ENCODE results near the gene SDC1. TPM values are rescaled to one million over a fixed set of nuclear protein-coding genes. Genes with fewer than 3 reads are reported as not detected.

SDC1 gene
- polyA plus RNA-seq, 1 of the 3 experiments (the other 2 are of a cell fraction): 122 TPM

DNA sequence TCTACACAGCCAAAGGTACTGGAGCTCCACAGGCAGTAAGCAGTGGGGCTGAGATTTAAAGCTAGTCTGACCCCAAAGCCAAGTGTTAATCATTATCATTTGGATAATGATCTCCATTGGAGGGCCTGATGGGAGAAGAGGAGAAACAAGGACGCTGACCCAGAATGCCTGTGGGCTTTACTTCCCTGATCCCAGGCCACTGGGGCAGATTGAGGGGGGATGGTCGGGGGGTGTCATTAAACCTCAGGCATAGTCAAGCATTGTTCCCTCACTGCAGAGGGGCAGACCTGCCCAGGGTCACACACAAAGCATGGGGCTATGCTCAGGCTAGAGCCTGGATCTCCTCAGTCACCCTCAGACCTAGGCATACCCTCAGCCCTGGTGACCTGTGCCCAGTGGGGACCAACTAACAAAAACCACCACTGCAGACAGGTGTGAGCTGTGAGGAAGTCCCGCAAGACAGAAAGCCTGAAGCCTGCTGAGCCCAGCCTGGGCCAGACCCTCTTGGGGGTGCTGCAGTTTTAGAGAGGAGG lies 53.4 kb downstream of the SDC1 start:
- H3F3A ChIP-seq (replicated peaks; ENCODE audit: insufficient read depth): no peaks in the 10 kb centered on the region
- ChIA-PET CTCF (interaction anchor here (1.0 to 2.6 kb wide), 4 partner anchors 36 to 156 kb away, joined by 3 to 10 read pairs (median 3); partner anchors contain the start of gene SDC1), POLR2A (no interaction called here)
- no peaks in the 10 kb centered on the region for H3K79me2 ChIP-seq (ENCODE audit: insufficient read depth)
- H3K27me3 ChIP-seq (ENCODE audit: insufficient read depth): no peaks in the 10 kb centered on the region
- no peak for TF ChIP-seq GABPA (IDR thresholded peaks at IDR 0.05; ENCODE audit: low read depth)
- no peak for TF ChIP-seq SIN3A (IDR thresholded peaks at IDR 0.05; ENCODE audit: borderline replicate concordance, low read depth, low read length)
- TF ChIP-seq TAF1 (IDR thresholded peaks at IDR 0.05; ENCODE audit: borderline replicate concordance, low read depth, low read length): no peak
- TF ChIP-seq, protein P1, sequence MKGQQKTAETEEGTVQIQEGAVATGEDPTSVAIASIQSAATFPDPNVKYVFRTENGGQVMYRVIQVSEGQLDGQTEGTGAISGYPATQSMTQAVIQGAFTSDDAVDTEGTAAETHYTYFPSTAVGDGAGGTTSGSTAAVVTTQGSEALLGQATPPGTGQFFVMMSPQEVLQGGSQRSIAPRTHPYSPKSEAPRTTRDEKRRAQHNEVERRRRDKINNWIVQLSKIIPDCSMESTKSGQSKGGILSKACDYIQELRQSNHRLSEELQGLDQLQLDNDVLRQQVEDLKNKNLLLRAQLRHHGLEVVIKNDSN (IDR thresholded peaks at IDR 0.05; ENCODE audit: borderline replicate concordance, low read depth): no peak
- no peak for TF ChIP-seq JUND (IDR thresholded peaks at IDR 0.05)
- no peak for TF ChIP-seq RAD21 (IDR thresholded peaks at IDR 0.05; ENCODE audit: low read length)
- TF ChIP-seq NRF1 (IDR thresholded peaks at IDR 0.05; ENCODE audit: low read depth, low read length): no peak
- TF ChIP-seq, protein P2, sequence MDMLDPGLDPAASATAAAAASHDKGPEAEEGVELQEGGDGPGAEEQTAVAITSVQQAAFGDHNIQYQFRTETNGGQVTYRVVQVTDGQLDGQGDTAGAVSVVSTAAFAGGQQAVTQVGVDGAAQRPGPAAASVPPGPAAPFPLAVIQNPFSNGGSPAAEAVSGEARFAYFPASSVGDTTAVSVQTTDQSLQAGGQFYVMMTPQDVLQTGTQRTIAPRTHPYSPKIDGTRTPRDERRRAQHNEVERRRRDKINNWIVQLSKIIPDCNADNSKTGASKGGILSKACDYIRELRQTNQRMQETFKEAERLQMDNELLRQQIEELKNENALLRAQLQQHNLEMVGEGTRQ (IDR thresholded peaks at IDR 0.05; ENCODE audit: borderline replicate concordance, low read depth, low read length): no peak
- TF ChIP-seq FOSL2 (IDR thresholded peaks at IDR 0.05; ENCODE audit: borderline replicate concordance, low read depth): no peak
- TF ChIP-seq YY1 (IDR thresholded peaks at IDR 0.05; ENCODE audit: low read depth): no peak
- no peaks in the 10 kb centered on the region for H4K20me1 ChIP-seq (ENCODE audit: insufficient read depth)
- 75% methylated on average over 3 of the region's 3 CpGs for WGBS (ENCODE audit: low lambda C conversion rate)
- H3K27ac ChIP-seq (ENCODE audit: low read depth in 2 of 2, low read length in 1 of 2): 0 out of 4 replicates have a peak overlapping the region, but pooled peaks of 1 of the 2 experiments have one; percentile 3
- H3K4me3 ChIP-seq (ENCODE audit: low read depth in 2 of 2, low read length in 1 of 2): no peak overlapping the region
- DNase-seq: peak; percentile 55
- H3K9ac ChIP-seq: no peak overlapping the region
- peaks cover 6 to 71% of the 10 kb centered on the region in 2 experiments; a peak in 2 of 4 replicates for H3K4me1 ChIP-seq (ENCODE audit: control insufficient read depth in 1 of 2, insufficient read depth in 2 of 2, low read depth in 1 of 2, low read length in 1 of 2)
- H3K36me3 ChIP-seq (replicated peaks in 1 of 2; ENCODE audit: control insufficient read depth in 1 of 2, insufficient read depth in 2 of 2, low read length in 1 of 2): no peaks in the 10 kb centered on the region
- H3K4me2 ChIP-seq: no peak overlapping the region
- H3K9me3 ChIP-seq: no peaks in the 10 kb centered on the region
- no peak overlapping the region for H2AFZ ChIP-seq (ENCODE audit: low read depth)
- no peaks in the 10 kb centered on the region for H3K9me2 ChIP-seq

DNA sequence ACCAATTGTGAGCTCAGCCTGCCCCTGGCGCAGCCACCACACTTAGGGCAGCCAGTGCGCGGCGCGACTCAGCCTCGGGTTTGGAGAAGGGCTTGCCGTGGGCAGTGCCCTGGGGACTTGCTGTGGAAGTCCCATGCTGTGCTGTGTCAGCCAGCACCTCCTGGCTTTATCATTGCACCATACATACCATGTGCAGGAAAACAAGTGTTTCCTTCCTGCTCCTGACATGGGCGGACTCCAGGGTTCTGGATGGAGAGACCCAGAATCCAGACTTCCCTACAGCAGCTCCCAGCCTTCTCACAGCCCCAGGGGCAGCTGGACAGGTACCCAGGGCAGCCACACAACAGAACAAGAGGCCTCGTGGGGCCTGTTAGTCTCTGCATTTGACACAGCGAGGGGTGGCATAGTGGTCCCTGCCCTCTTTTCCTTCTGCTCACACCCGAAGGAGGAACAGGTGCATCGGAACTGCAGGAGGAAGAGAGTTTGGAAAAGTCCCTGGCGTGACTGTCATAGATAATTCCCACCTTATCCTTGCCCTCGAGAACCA lies 54.2 kb downstream of the SDC1 start:
- Histone ChIP-seq H3K4me2 (no peak overlapping the region), H4K20me1 (ENCODE audit: insufficient read depth) (no peaks in the 10 kb centered on the region), H3K36me3 (replicated peaks in 1 of 2; ENCODE audit: control insufficient read depth in 1 of 2, insufficient read depth in 2 of 2, low read length in 1 of 2) (no peaks in the 10 kb centered on the region), H3K9ac (no peak overlapping the region), H3K4me1 (ENCODE audit: control insufficient read depth in 1 of 2, insufficient read depth in 2 of 2, low read depth in 1 of 2, low read length in 1 of 2) (peaks cover 6 to 72% of the 10 kb centered on the region in 2 experiments; a peak in 2 of 4 replicates), H3F3A (replicated peaks; ENCODE audit: insufficient read depth) (no peaks in the 10 kb centered on the region), H3K4me3 (ENCODE audit: low read depth in 2 of 2, low read length in 1 of 2) (no peak overlapping the region), H3K27ac (ENCODE audit: low read depth in 2 of 2, low read length in 1 of 2) (no peak overlapping the region), H3K9me2 (no peaks in the 10 kb centered on the region), H2AFZ (ENCODE audit: low read depth) (no peak overlapping the region), H3K9me3 (no peaks in the 10 kb centered on the region), H3K27me3 (ENCODE audit: insufficient read depth) (no peaks in the 10 kb centered on the region), H3K79me2 (ENCODE audit: insufficient read depth) (no peaks in the 10 kb centered on the region)
- POLR2A ChIA-PET: no interaction called here
- CTCF ChIA-PET: interaction anchor here (0.6 to 2.6 kb wide), 6 partner anchors 15 to 155 kb away, joined by 3 to 10 read pairs (median 3); no protein-coding TSS in a partner anchor
- 96% methylated on average over 12 of the region's 14 CpGs for WGBS (ENCODE audit: low lambda C conversion rate)
- DNase-seq: no peak
- TF ChIP-seq ELF1 (IDR thresholded peaks at IDR 0.05) (no peak), YY1 (IDR thresholded peaks at IDR 0.05; ENCODE audit: low read depth) (no peak), MEF2A (IDR thresholded peaks at IDR 0.05; ENCODE audit: borderline replicate concordance, low read depth) (no peak)
